Epithelial cell of proximal tubule (primary cell): Measurements from ENCODE around the gene GAS5. TPM values are rescaled to one million over a fixed set of nuclear protein-coding genes. Genes with fewer than 3 reads are reported as not detected.
"Not testable (repeated sequence)": the region's sequence is repeated elsewhere in the genome, so short reads cannot be mapped to it uniquely, and the experiment has no call there.

Experiments used
- DNase-seq: peaks from one replicate; pipeline ENCODE4 v3.0.0-alpha.2; 2011; ENCODE audit warnings: low read depth
- H3K4me3 ChIP-seq: 2 replicates; pipeline ENCODE4 v1.5.1; 2011; ENCODE audit warnings: low read depth, mild to moderate bottlenecking, low read length
- CTCF ChIP-seq: conservative IDR thresholded peaks from 2 replicates; pipeline ENCODE4 v1.5.1; 2012; ENCODE audit warnings: low read depth, mild to moderate bottlenecking, low read length
- total RNA-seq: library from RNA; depleted of rRNA; stranded (reverse); fragments of >200 nt; gene quantifications from 2 replicates; pipeline ENCODE4 v1.2.3, GENCODE V29; 2015

GAS5 gene
- total RNA-seq, 1 donor from 2014 or later, result 645 TPM

GRCh38 chr1:173887627-173888026 is 19.8 kb upstream of the GAS5 start:
- no peak for DNase-seq
- no peak overlapping the region for H3K4me3 ChIP-seq
- no peak for TF ChIP-seq CTCF

- no peak overlapping the region for H3K4me3 ChIP-seq
These were observed 19.2 kb upstream of the GAS5 start for GRCh38 chr1:173886746-173887611.

GRCh38 chr1:173884701-173885100 is 16.9 kb upstream of the GAS5 start:
- no peak for TF ChIP-seq CTCF
- DNase-seq, result no peak
- no peak overlapping the region for H3K4me3 ChIP-seq

More at GRCh38 chr1:173886746-173887611, 19.2 kb upstream of the GAS5 start:
- no peak for DNase-seq
- TF ChIP-seq CTCF, result no peak

- H3K4me3 ChIP-seq, result not testable (repeated sequence)
These were observed 13.3 kb upstream of the GAS5 start for GRCh38 chr1:173881117-173881516.

GRCh38 chr1:173878251-173878650 is 10.5 kb upstream of the GAS5 start:
- H3K4me3 ChIP-seq, result no peak overlapping the region
- DNase-seq, result no peak
- no peak for TF ChIP-seq CTCF

More at GRCh38 chr1:173881117-173881516, 13.3 kb upstream of the GAS5 start:
- DNase-seq, result not testable (repeated sequence)

GRCh38 chr1:173876732-173877131 is 8.9 kb upstream of the GAS5 start:
- TF ChIP-seq CTCF, result no peak
- no peak overlapping the region for H3K4me3 ChIP-seq
- DNase-seq, result no peak

GRCh38 chr1:173871500-173871899 is 3.7 kb upstream of the GAS5 start:
- H3K4me3 ChIP-seq, result no peak overlapping the region
- TF ChIP-seq CTCF, result no peak
- no peak for DNase-seq
